ENCODE measurements around the gene ALK. TPM values are rescaled to one million over a fixed set of nuclear protein-coding genes. Genes with fewer than 3 reads are reported as not detected.

ALK gene
- total and polyA plus RNA-seq, 7 experiments from 2014 or later, result 0.13 TPM; not detected in 6

DNA sequence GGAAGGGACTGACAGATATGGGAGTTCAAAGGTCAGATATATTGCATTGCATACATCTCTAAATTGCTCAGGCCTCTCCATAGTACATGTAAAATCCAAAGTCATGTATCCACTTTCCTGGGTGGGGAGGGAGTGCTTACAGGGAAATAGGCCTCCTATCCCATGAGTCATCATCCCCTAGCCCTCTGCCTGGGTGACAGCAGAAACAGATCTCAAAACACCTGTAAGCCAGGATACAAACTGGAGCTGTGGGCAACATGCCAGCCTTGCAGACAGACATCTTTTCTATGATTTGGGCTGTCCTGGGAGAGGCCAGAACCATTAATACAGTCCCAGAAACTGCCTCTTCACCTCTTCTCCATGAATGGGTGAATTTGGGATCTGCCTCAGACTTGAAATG is 4.8 kb downstream of the ALK start:
- no peak overlapping the region for H3K4me3 Mint-ChIP-seq
- H3K36me3 Mint-ChIP-seq, result peaks cover 0 to 12% (median 4%) of the 10 kb centered on the region in 5 donors
- Histone ChIP-seq H3K27ac (ENCODE audit: low read depth, low read length) (no peak overlapping the region), H3K27me3 (ENCODE audit: control insufficient read depth in 2 of 2, insufficient read depth in 2 of 2, low read length in 2 of 2) (peaks cover 4 to 25% of the 10 kb centered on the region in 2 donors), H3K4me1 (ENCODE audit: control insufficient read depth in 2 of 2, insufficient read depth in 2 of 2, low read length in 2 of 2) (peaks cover 0 to 11% of the 10 kb centered on the region in 2 donors), H3K4me3 (ENCODE audit: low read length) (no peak overlapping the region), H3K9me3 (ENCODE audit: control insufficient read depth in 2 of 3, low read length in 3 of 3) (no peaks in the 10 kb centered on the region), H3K36me3 (ENCODE audit: control insufficient read depth in 2 of 3, insufficient read depth in 3 of 3, low read length in 3 of 3) (no peaks in the 10 kb centered on the region)
- no peak overlapping the region for H3K27ac Mint-ChIP-seq
- intact Hi-C loops (cut with micrococcal nuclease), result no loop called here
- ATAC-seq, result no peak
- ChIA-PET POLR2A (no interaction called here), CTCF (no interaction called here)
- peaks cover 0 to 18% (median 16%) of the 10 kb centered on the region in 7 donors for H3K4me1 Mint-ChIP-seq
- DNase-seq, result no peak
- H3K9me3 Mint-ChIP-seq, result peaks cover 0 to 20% (median 5%) of the 10 kb centered on the region in 11 donors
- H3K27me3 Mint-ChIP-seq, result peaks cover 35 to 84% (median 64%) of the 10 kb centered on the region in 5 donors

GRCh38 chr2:29910960-29911359 is 10.4 kb downstream of the ALK start:
- H3K27me3 ChIP-seq (ENCODE audit: control insufficient read depth in 2 of 2, insufficient read depth in 2 of 2, low read length in 2 of 2), result peaks cover 0 to 3% of the 10 kb centered on the region in 2 donors
- H3K4me3 ChIP-seq (ENCODE audit: low read length), result no peak overlapping the region
- H3K27ac ChIP-seq (ENCODE audit: low read depth, low read length), result no peak overlapping the region
- DNase-seq (no peak), ATAC-seq (no peak)
- ChIA-PET POLR2A (no interaction called here), CTCF (no interaction called here)
- no peak overlapping the region for H3K27ac Mint-ChIP-seq
- intact Hi-C loops (cut with micrococcal nuclease), result no loop called here
- peaks cover 0 to 8% (median 5%) of the 10 kb centered on the region in 11 donors for H3K9me3 Mint-ChIP-seq
- H3K4me3 Mint-ChIP-seq, result no peak overlapping the region
- H3K27me3 Mint-ChIP-seq, result peaks cover 9 to 59% (median 38%) of the 10 kb centered on the region in 5 donors
- H3K36me3 ChIP-seq (ENCODE audit: control insufficient read depth in 2 of 3, insufficient read depth in 3 of 3, low read length in 3 of 3), result no peaks in the 10 kb centered on the region
- no peaks in the 10 kb centered on the region for H3K4me1 Mint-ChIP-seq
- H3K9me3 ChIP-seq (ENCODE audit: control insufficient read depth in 2 of 3, low read length in 3 of 3), result no peaks in the 10 kb centered on the region
- no peaks in the 10 kb centered on the region for H3K4me1 ChIP-seq (ENCODE audit: control insufficient read depth in 2 of 2, insufficient read depth in 2 of 2, low read length in 2 of 2)
- H3K36me3 Mint-ChIP-seq, result peaks cover 0 to 2% (median 0%) of the 10 kb centered on the region in 5 donors

DNA sequence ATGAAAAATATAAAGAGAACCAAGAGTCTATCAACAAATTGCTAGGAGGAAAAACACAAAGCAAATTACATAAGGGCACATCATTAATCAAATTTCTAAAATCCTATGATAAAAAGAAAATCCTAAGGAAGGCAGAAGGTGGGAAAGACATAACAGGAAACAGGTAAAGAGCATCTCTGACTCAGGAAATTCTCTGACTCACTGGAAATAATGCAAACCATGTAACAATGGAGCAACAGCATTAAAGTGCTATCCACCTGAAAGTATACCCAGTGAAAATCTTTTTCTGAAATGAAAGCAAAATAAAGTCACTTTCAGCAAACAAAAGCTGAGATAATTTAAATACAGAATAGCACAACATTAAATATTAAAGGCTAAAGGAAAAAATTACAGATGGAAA is 10.9 kb downstream of the ALK start:
- H3K4me3 Mint-ChIP-seq, result no peak overlapping the region
- ChIA-PET POLR2A (no interaction called here), CTCF (interaction anchor here (0.7 kb wide), 1 partner anchor 39 kb away, joined by 3 read pairs; no protein-coding TSS in a partner anchor)
- intact Hi-C loops (cut with micrococcal nuclease), result no loop called here
- Histone ChIP-seq H3K27me3 (ENCODE audit: control insufficient read depth in 2 of 2, insufficient read depth in 2 of 2, low read length in 2 of 2) (no peaks in the 10 kb centered on the region), H3K9me3 (ENCODE audit: control insufficient read depth in 2 of 3, low read length in 3 of 3) (no peaks in the 10 kb centered on the region), H3K4me1 (ENCODE audit: control insufficient read depth in 2 of 2, insufficient read depth in 2 of 2, low read length in 2 of 2) (no peaks in the 10 kb centered on the region), H3K27ac (ENCODE audit: low read depth, low read length) (no peak overlapping the region), H3K36me3 (ENCODE audit: control insufficient read depth in 2 of 3, insufficient read depth in 3 of 3, low read length in 3 of 3) (no peaks in the 10 kb centered on the region), H3K4me3 (ENCODE audit: low read length) (no peak overlapping the region)
- no peak overlapping the region for H3K27ac Mint-ChIP-seq
- no peaks in the 10 kb centered on the region for H3K36me3 Mint-ChIP-seq
- DNase-seq, result no peak
- peaks cover 7 to 59% (median 35%) of the 10 kb centered on the region in 5 donors for H3K27me3 Mint-ChIP-seq
- no peak for ATAC-seq
- H3K9me3 Mint-ChIP-seq, result peaks cover 0 to 8% (median 5%) of the 10 kb centered on the region in 11 donors
- H3K4me1 Mint-ChIP-seq, result no peaks in the 10 kb centered on the region

DNA sequence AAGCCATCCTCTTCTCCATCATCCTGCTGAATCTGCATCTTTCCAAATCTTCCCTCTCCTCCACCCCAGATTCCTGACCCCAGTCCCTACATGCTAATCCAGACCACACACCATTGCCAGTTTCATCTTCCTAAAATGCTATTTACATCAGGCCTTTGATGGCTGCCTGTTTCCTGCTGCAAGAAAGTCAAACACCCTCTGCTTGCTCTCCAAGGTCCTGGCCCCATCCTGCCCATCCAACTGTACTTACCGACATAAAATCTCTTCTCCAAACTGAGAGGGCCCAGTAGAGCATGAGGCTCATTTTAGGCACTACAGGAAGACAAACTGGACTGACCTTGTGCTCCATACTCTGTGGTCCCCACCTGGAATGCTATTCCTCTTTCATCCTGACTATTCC is 19.0 kb downstream of the ALK start:
- Mint-ChIP-seq H3K27me3 (peaks cover 14 to 69% (median 40%) of the 10 kb centered on the region in 5 donors), H3K27ac (no peak overlapping the region), H3K4me3 (no peak overlapping the region), H3K36me3 (peaks cover 0 to 5% (median 0%) of the 10 kb centered on the region in 5 donors), H3K4me1 (no peaks in the 10 kb centered on the region), H3K9me3 (peaks cover 0 to 4% (median 0%) of the 10 kb centered on the region in 11 donors)
- no peak overlapping the region for H3K27ac ChIP-seq (ENCODE audit: low read depth, low read length)
- no peak for ATAC-seq
- H3K36me3 ChIP-seq (ENCODE audit: control insufficient read depth in 2 of 3, insufficient read depth in 3 of 3, low read length in 3 of 3), result no peaks in the 10 kb centered on the region
- intact Hi-C loops (cut with micrococcal nuclease), result no loop called here
- no peak overlapping the region for H3K4me3 ChIP-seq (ENCODE audit: low read length)
- POLR2A ChIA-PET, result no interaction called here
- H3K27me3 ChIP-seq (ENCODE audit: control insufficient read depth in 2 of 2, insufficient read depth in 2 of 2, low read length in 2 of 2), result no peaks in the 10 kb centered on the region
- H3K9me3 ChIP-seq (ENCODE audit: control insufficient read depth in 2 of 3, low read length in 3 of 3), result no peaks in the 10 kb centered on the region
- CTCF ChIA-PET, result no interaction called here
- no peak for DNase-seq
- no peaks in the 10 kb centered on the region for H3K4me1 ChIP-seq (ENCODE audit: control insufficient read depth in 2 of 2, insufficient read depth in 2 of 2, low read length in 2 of 2)

DNA sequence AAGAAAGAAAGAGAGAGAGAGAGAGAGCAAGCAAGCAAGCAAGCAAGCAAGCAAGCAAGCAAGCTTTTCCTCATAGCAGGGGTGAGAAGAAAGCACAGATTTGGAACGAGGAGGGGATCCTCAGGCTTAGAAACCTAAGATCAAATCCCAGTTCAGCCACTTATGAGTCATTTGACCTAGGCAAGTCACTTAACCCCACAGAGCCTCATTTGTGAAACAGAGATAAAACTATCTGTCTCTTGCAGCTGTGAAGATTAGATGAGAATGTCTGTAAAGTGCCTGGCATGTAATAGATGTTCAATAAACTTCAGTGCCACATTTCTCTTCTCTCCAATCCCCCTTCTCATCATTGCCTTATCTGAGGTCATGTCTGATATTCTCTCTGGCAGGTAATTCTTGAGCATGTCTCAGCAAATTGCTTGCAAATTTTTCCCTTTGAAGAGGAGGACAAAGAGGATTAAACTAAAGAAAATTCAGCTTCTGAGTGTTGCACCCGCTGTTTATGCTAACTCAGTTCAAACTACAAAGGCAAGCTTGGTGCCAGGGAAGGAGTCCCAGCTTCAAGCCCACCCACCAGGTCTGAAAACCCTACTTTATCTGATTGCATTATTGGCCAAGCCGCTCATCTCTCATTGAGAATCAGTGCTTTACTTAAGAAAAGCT is 20.3 kb downstream of the ALK start:
- no peaks in the 10 kb centered on the region for H3K4me1 Mint-ChIP-seq
- H3K4me3 Mint-ChIP-seq, result no peak overlapping the region
- Histone ChIP-seq H3K27me3 (ENCODE audit: control insufficient read depth in 2 of 2, insufficient read depth in 2 of 2, low read length in 2 of 2) (no peaks in the 10 kb centered on the region), H3K27ac (ENCODE audit: low read depth, low read length) (no peak overlapping the region), H3K36me3 (ENCODE audit: control insufficient read depth in 2 of 3, insufficient read depth in 3 of 3, low read length in 3 of 3) (no peaks in the 10 kb centered on the region), H3K4me1 (ENCODE audit: control insufficient read depth in 2 of 2, insufficient read depth in 2 of 2, low read length in 2 of 2) (no peaks in the 10 kb centered on the region), H3K9me3 (ENCODE audit: control insufficient read depth in 2 of 3, low read length in 3 of 3) (no peaks in the 10 kb centered on the region), H3K4me3 (ENCODE audit: low read length) (no peak overlapping the region)
- no peak for DNase-seq
- peaks cover 0 to 4% (median 0%) of the 10 kb centered on the region in 11 donors for H3K9me3 Mint-ChIP-seq
- ChIA-PET POLR2A (no interaction called here), CTCF (no interaction called here)
- no peak overlapping the region for H3K27ac Mint-ChIP-seq
- peaks cover 16 to 74% (median 44%) of the 10 kb centered on the region in 5 donors for H3K27me3 Mint-ChIP-seq
- intact Hi-C loops (cut with micrococcal nuclease), result no loop called here
- H3K36me3 Mint-ChIP-seq, result peaks cover 0 to 5% (median 0%) of the 10 kb centered on the region in 5 donors
- no peak for ATAC-seq

GRCh38 chr2:29898999-29899398 is 22.4 kb downstream of the ALK start:
- H3K4me1 Mint-ChIP-seq, result no peaks in the 10 kb centered on the region
- no peak overlapping the region for H3K27ac Mint-ChIP-seq
- CTCF ChIA-PET, result interaction anchor here (0.6 kb wide), 1 partner anchor 525 kb away, joined by 3 read pairs; no protein-coding TSS in a partner anchor
- H3K4me3 Mint-ChIP-seq, result no peak overlapping the region
- POLR2A ChIA-PET, result no interaction called here
- DNase-seq (no peak), ATAC-seq (no peak)
- intact Hi-C loops (cut with micrococcal nuclease), result no loop called here
- Histone ChIP-seq H3K27ac (ENCODE audit: low read depth, low read length) (no peak overlapping the region), H3K4me1 (ENCODE audit: control insufficient read depth in 2 of 2, insufficient read depth in 2 of 2, low read length in 2 of 2) (no peaks in the 10 kb centered on the region), H3K9me3 (ENCODE audit: control insufficient read depth in 2 of 3, low read length in 3 of 3) (no peaks in the 10 kb centered on the region), H3K4me3 (ENCODE audit: low read length) (no peak overlapping the region), H3K27me3 (ENCODE audit: control insufficient read depth in 2 of 2, insufficient read depth in 2 of 2, low read length in 2 of 2) (no peaks in the 10 kb centered on the region), H3K36me3 (ENCODE audit: control insufficient read depth in 2 of 3, insufficient read depth in 3 of 3, low read length in 3 of 3) (no peaks in the 10 kb centered on the region)
- H3K9me3 Mint-ChIP-seq, result peaks cover 0 to 4% (median 0%) of the 10 kb centered on the region in 11 donors
- H3K36me3 Mint-ChIP-seq, result peaks cover 0 to 5% (median 0%) of the 10 kb centered on the region in 5 donors
- peaks cover 10 to 69% (median 47%) of the 10 kb centered on the region in 5 donors for H3K27me3 Mint-ChIP-seq

Data from naive thymus-derived CD4-positive, alpha-beta T cell (primary cell).